Keratinocyte (primary cell): ENCODE data around the gene NAA30. TPM values are rescaled to one million over a fixed set of nuclear protein-coding genes. Genes with fewer than 3 reads are reported as not detected.

Experiments used
- DNase-seq: peaks from one replicate; pipeline ENCODE4 v3.0.0-alpha.2; 2011; ENCODE audit warnings: low read depth, missing footprints, low spot score
- FAIRE-seq: peaks from 2 replicates; lab custom pipeline; 2011; peaks lifted over from hg19 to GRCh38; lab: Jason Lieb, UNC
- H2AFZ ChIP-seq: 2 replicates; pipeline ENCODE4 v1.6.0; 2012; ENCODE audit warnings: low read length, control low read depth, inconsistent platforms; ENCODE audit not compliant: control insufficient read depth
- H3K27ac ChIP-seq: 2 replicates; pipeline ENCODE4 v1.5.1; 2011; ENCODE audit warnings: low read length; ENCODE audit not compliant: control insufficient read depth, insufficient read depth
- H3K27me3 ChIP-seq: 3 replicates; pipeline ENCODE4 v1.6.0; 2011; ENCODE audit warnings: low read length; ENCODE audit not compliant: control insufficient read depth, insufficient read depth; ENCODE audit errors: extremely low read depth
- H3K36me3 ChIP-seq, 2 experiments: 2 replicates in 1 of 2; 3 replicates in 1 of 2; pipeline ENCODE4 v1.5.1; 2011; ENCODE audit warnings: low read length in 2 of 2, mild to moderate bottlenecking in 1 of 2; ENCODE audit not compliant: control insufficient read depth in 2 of 2, insufficient read depth in 2 of 2; ENCODE audit errors: extremely low read depth in 1 of 2
- H3K4me1 ChIP-seq: 3 replicates; pipeline ENCODE4 v1.5.1; 2011; ENCODE audit warnings: low read length; ENCODE audit not compliant: control insufficient read depth, insufficient read depth; ENCODE audit errors: extremely low read depth
- H3K4me2 ChIP-seq: 3 replicates; pipeline ENCODE4 v1.6.0; 2011; ENCODE audit warnings: low read depth, low read length; ENCODE audit not compliant: control insufficient read depth, insufficient read depth; ENCODE audit errors: extremely low read depth
- H3K4me3 ChIP-seq, 3 experiments: fragments of 200-600 bp in 1 of 3; sonication (generic) in 1 of 3; 2 replicates in 2 of 3; 3 replicates in 1 of 3; pipeline ENCODE4 v1.5.1; 2011 to 2016; ENCODE audit warnings: low read length in 3 of 3, mild to moderate bottlenecking in 3 of 3, control low read depth in 2 of 3, inconsistent platforms in 1 of 3, low read depth in 1 of 3, mixed read lengths in 1 of 3, mixed run types in 1 of 3, moderate library complexity in 1 of 3; ENCODE audit not compliant: control insufficient read depth in 2 of 3, insufficient read depth in 2 of 3; ENCODE audit errors: extremely low read depth in 1 of 3
- H3K79me2 ChIP-seq: 2 replicates; pipeline ENCODE4 v1.6.0; 2012; ENCODE audit warnings: low read length; ENCODE audit not compliant: control insufficient read depth, insufficient read depth
- H3K9ac ChIP-seq: 3 replicates; pipeline ENCODE4 v1.6.0; 2011; ENCODE audit warnings: low read length; ENCODE audit not compliant: control insufficient read depth, insufficient read depth; ENCODE audit errors: extremely low read depth
- H3K9me1 ChIP-seq: 3 replicates; pipeline ENCODE4 v1.6.0; 2011; ENCODE audit warnings: low read length; ENCODE audit not compliant: control insufficient read depth, insufficient read depth; ENCODE audit errors: extremely low read depth
- H3K9me3 ChIP-seq: 2 replicates; pipeline ENCODE4 v1.5.1; 2012; ENCODE audit warnings: low read depth, low read length; ENCODE audit not compliant: control insufficient read depth
- H4K20me1 ChIP-seq: 3 replicates; pipeline ENCODE4 v1.6.0; 2011; ENCODE audit warnings: low read length; ENCODE audit not compliant: control insufficient read depth, insufficient read depth; ENCODE audit errors: extremely low read depth
- EZH2 ChIP-seq: IDR thresholded peaks from one replicate; pipeline ENCODE4 v1.6.1; 2012; ENCODE audit warnings: inconsistent platforms, mild to moderate bottlenecking, low read length, moderate library complexity
- dilution Hi-C: fragments of 300-500 bp; cut with MboI; formaldehyde crosslinking; loops from one replicate; pipeline ENCODE4 v1.7.0; 2020; ENCODE audit warnings: low sequenced_read_pairs; ENCODE audit not compliant: extremely low pct_ligation_motif_present
- polyA plus RNA-seq, 5 experiments: library from polyadenylated mRNA; depleted of rRNA in 3 of 5; stranded (reverse) in 3 of 5; stranded (forward) in 1 of 5; unstranded in 1 of 5; fragments of >200 nt; gene quantifications; 1 replicate in 1 of 5; 2 replicates in 3 of 5; 3 replicates in 1 of 5; pipeline versions ENCODE4 v1.2.1 to v1.2.3, GENCODE V29; 2011 to 2012; ENCODE audit warnings: missing spikeins in 2 of 5, low read depth in 1 of 5, low replicate concordance in 1 of 5
- TF ChIP-seq, protein P1 (sequence below), 3 experiments: IDR thresholded peaks in 1 of 3; conservative IDR thresholded peaks in 1 of 3; optimal IDR thresholded peaks in 1 of 3; 2 replicates in 2 of 3; 3 replicates in 1 of 3; pipeline versions ENCODE3 to v1.5.1; 2011; ENCODE audit warnings: low read length in 3 of 3, mild to moderate bottlenecking in 3 of 3, moderate library complexity in 2 of 3, control low read depth in 1 of 3, inconsistent platforms in 1 of 3; ENCODE audit not compliant: insufficient read depth in 2 of 3; ENCODE audit errors: extremely low read depth in 1 of 3

Gene NAA30
- polyA plus RNA-seq, 1 donor (not counting 4 experiments of a cell fraction or from before 2014, with no cell fraction given): 19.4 TPM

DNA sequence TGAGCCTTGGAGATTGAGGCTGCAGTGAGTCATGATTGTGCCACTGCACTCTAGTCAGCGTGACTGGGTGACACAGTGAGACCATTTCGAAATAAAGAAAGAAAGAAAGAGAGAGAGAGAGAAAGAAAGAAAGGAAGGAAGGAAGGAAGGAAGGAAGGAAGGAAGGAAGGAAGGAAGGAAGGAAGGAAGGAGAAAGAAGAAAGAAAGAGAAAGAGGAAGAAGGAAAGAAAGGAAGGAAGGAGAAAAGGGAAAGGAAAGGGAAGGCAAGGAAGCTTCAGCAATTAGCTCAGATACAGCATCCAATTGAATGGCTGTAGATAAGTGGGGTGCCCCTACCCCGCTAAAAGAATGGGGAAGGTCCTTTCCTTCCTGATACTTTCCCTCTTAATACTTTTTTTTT lies 9.5 kb upstream of the NAA30 start:
- H3K4me2 ChIP-seq: no peak overlapping the region
- no peaks in the 10 kb centered on the region for H3K36me3 ChIP-seq
- H3K79me2 ChIP-seq: no peaks in the 10 kb centered on the region
- no peaks in the 10 kb centered on the region for H3K27me3 ChIP-seq
- H3K4me1 ChIP-seq: peaks cover 11% of the 10 kb centered on the region
- H3K9me3 ChIP-seq: no peaks in the 10 kb centered on the region
- H3K27ac ChIP-seq: no peak overlapping the region
- no peaks in the 10 kb centered on the region for H3K9me1 ChIP-seq
- TF ChIP-seq, protein P1, sequence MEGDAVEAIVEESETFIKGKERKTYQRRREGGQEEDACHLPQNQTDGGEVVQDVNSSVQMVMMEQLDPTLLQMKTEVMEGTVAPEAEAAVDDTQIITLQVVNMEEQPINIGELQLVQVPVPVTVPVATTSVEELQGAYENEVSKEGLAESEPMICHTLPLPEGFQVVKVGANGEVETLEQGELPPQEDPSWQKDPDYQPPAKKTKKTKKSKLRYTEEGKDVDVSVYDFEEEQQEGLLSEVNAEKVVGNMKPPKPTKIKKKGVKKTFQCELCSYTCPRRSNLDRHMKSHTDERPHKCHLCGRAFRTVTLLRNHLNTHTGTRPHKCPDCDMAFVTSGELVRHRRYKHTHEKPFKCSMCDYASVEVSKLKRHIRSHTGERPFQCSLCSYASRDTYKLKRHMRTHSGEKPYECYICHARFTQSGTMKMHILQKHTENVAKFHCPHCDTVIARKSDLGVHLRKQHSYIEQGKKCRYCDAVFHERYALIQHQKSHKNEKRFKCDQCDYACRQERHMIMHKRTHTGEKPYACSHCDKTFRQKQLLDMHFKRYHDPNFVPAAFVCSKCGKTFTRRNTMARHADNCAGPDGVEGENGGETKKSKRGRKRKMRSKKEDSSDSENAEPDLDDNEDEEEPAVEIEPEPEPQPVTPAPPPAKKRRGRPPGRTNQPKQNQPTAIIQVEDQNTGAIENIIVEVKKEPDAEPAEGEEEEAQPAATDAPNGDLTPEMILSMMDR (optimal IDR thresholded peaks at IDR 0.05 in 1 of 3, IDR thresholded peaks at IDR 0.05 in 1 of 3, conservative IDR thresholded peaks at IDR 0.05 in 1 of 3; ENCODE audit: extremely low read depth in 1 of 3, insufficient read depth in 2 of 3, low read length in 3 of 3): no peak
- TF ChIP-seq EZH2: no peak
- no peak overlapping the region for H3K9ac ChIP-seq
- H3K4me3 ChIP-seq: no peak overlapping the region
- no peak overlapping the region for H2AFZ ChIP-seq
- dilution Hi-C loops: no loop called here
- H4K20me1 ChIP-seq: no peaks in the 10 kb centered on the region
- DNase-seq (no peak), FAIRE-seq (no peak)

DNA sequence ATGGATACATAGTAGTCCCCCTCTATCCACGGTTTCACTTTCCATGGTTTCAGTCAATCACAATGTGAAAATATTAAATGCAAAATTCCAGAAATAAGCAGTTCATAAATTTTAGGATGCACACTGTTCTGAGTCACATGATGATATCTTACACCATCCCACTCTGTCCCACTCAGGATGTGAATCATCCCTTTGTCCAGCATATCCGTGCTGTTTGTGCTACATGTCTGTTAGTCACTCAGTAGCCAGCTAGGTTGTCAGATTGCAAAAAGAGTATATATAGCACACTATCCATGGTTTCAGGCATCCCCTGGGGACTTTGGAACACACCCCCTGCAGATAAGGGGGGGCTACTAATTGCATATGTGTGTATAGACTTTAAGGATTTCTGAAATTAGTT lies 8.1 kb upstream of the NAA30 start:
- Histone ChIP-seq H3K9me3 (no peaks in the 10 kb centered on the region), H3K4me3 (no peak overlapping the region), H4K20me1 (no peaks in the 10 kb centered on the region), H3K36me3 (no peaks in the 10 kb centered on the region), H3K9me1 (no peaks in the 10 kb centered on the region), H3K27me3 (no peaks in the 10 kb centered on the region), H3K9ac (no peak overlapping the region), H3K27ac (no peak overlapping the region), H3K4me1 (peaks cover 11% of the 10 kb centered on the region), H2AFZ (no peak overlapping the region), H3K4me2 (peak overlapping the region; percentile 44), H3K79me2 (no peaks in the 10 kb centered on the region)
- DNase-seq (peak; percentile 48), FAIRE-seq (peak; percentile 90)
- no peak for TF ChIP-seq EZH2
- TF ChIP-seq, protein P1 (optimal IDR thresholded peaks at IDR 0.05 in 1 of 3, IDR thresholded peaks at IDR 0.05 in 1 of 3, conservative IDR thresholded peaks at IDR 0.05 in 1 of 3; ENCODE audit: extremely low read depth in 1 of 3, insufficient read depth in 2 of 3, low read length in 3 of 3): no peak
- dilution Hi-C loops: no loop called here
